ENCODE measurements around the gene ANKRD29. TPM values are rescaled to one million over a fixed set of nuclear protein-coding genes. Genes with fewer than 3 reads are reported as not detected.
"Not testable (repeated sequence)": the region's sequence is repeated elsewhere in the genome, so short reads cannot be mapped to it uniquely, and the experiment has no call there.

ANKRD29 gene
- total and polyA plus RNA-seq, 4 donors, result 8.7 to 29.6 (median 28.1) TPM

DNA sequence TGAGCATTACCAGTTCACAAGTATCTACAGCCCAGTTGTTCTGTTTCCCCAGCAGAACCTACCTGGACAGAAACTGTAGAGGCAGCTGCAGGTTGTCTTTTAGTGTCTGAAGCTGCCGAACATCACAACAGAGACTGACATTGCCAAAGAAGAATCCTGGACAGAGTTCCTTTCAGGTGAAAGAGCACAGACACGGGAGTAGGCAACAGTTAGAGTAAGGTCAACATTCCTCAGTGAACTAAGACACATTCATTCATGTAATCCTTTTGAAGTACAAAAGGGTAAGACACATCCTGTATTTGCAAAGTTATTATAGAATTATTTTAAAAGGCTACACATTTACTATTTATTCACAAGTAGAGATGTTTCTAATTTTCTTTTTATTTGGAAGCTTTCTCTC is 90.7 kb downstream of the ANKRD29 start:
- WGBS (ENCODE audit: insufficient coverage), result 83% methylated on average over 1 of the region's 2 CpGs
- no peak overlapping the region for H3K4me3 ChIP-seq (ENCODE audit: low read depth, low read length)
- no peaks in the 10 kb centered on the region for H3K4me1 ChIP-seq (ENCODE audit: control insufficient read depth, insufficient read depth, low read length)
- no peak overlapping the region for H3K27ac ChIP-seq (ENCODE audit: low read depth, low read length)
- DNase-seq (ENCODE audit: low read depth in 4 of 6, low spot score in 6 of 6), result no peak
- peaks cover 4% of the 10 kb centered on the region for H3K36me3 ChIP-seq (ENCODE audit: control insufficient read depth, insufficient read depth, low read length)
- H3K27me3 ChIP-seq (ENCODE audit: control insufficient read depth, insufficient read depth, low read length), result no peaks in the 10 kb centered on the region
- H3K9me3 ChIP-seq (ENCODE audit: control insufficient read depth, insufficient read depth, low read length), result no peaks in the 10 kb centered on the region

DNA sequence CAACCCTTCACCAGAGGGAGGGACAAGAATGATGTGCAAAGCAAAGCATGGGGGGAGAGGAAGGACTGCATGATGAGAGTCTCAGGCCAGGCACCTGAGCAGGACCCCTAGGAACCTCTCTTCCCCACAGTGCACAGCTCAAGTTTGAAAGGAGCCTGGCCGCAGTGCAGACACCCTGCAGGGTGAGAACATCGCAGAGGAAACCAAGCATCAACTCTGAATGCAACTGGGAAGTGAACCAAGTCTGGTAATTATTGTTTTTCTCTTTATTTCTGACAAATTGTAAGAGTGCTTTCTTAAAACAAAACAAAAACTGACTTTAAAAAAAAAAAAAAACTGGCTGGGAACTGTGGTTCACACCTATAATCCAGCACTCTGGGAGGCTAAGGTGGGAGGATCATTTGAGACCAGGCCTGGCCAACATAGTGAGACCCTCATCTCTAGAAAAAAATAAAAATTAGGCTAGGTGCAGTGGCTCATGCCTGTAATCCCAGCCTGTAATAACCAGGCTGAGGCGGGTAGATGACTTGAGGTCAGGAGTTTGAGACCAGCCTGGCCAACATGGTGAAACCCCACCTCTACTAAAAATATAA is 91.7 kb downstream of the ANKRD29 start:
- Histone ChIP-seq H3K9me3 (ENCODE audit: control insufficient read depth, insufficient read depth, low read length) (no peaks in the 10 kb centered on the region), H3K4me3 (ENCODE audit: low read depth, low read length) (no peak overlapping the region), H3K36me3 (ENCODE audit: control insufficient read depth, insufficient read depth, low read length) (peaks cover 6% of the 10 kb centered on the region), H3K27ac (ENCODE audit: low read depth, low read length) (no peak overlapping the region), H3K4me1 (ENCODE audit: control insufficient read depth, insufficient read depth, low read length) (no peaks in the 10 kb centered on the region), H3K27me3 (ENCODE audit: control insufficient read depth, insufficient read depth, low read length) (no peaks in the 10 kb centered on the region)
- no peak for DNase-seq (ENCODE audit: low read depth in 4 of 6, low spot score in 6 of 6)
- 63% methylated on average over 2 of the region's 3 CpGs for WGBS (ENCODE audit: insufficient coverage)

DNA sequence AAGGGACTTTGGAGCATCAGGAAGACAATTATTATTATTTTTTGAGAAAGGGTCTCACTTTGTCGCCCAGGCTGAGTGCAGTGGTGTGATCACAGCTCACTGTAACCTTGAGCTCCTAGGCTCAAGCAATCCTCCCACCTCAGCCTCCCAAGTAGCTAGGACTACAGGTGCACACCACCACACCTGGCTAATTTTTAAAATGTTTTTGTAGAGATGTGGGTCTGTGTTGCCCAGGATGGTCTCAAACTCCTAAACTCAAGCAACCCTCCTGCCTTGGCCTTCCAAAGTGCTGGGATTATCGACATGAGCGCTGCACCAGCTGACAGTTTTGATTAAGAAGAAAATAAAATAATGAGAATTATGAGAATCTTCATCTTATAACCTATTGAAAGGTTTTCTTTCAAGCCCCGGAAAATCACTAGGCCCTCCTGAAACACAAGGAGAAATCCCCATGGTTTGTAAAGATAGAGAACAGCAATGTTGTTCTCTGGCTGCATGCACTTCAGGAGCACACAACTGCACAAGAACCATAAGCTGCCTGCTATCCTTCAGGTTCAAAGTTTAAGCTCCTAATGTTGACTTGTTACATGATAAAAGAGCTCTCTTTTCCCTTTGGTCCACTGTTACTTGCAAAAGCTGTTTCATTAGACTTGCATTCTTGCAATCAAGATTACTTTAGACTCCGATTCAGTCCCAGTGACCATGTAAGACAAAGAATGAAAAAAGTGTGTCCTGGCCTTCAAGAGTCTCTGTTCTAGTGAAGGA is 93.2 kb downstream of the ANKRD29 start:
- H3K9me3 ChIP-seq (ENCODE audit: control insufficient read depth, insufficient read depth, low read length), result no peaks in the 10 kb centered on the region
- no peak overlapping the region for H3K4me3 ChIP-seq (ENCODE audit: low read depth, low read length)
- H3K27ac ChIP-seq (ENCODE audit: low read depth, low read length), result no peak overlapping the region
- peaks cover 9% of the 10 kb centered on the region for H3K36me3 ChIP-seq (ENCODE audit: control insufficient read depth, insufficient read depth, low read length)
- no peaks in the 10 kb centered on the region for H3K27me3 ChIP-seq (ENCODE audit: control insufficient read depth, insufficient read depth, low read length)
- no peaks in the 10 kb centered on the region for H3K4me1 ChIP-seq (ENCODE audit: control insufficient read depth, insufficient read depth, low read length)
- DNase-seq (ENCODE audit: low read depth in 4 of 6, low spot score in 6 of 6), result no peak
- WGBS (ENCODE audit: insufficient coverage), result 100% methylated on average over 1 of the region's 5 CpGs

DNA sequence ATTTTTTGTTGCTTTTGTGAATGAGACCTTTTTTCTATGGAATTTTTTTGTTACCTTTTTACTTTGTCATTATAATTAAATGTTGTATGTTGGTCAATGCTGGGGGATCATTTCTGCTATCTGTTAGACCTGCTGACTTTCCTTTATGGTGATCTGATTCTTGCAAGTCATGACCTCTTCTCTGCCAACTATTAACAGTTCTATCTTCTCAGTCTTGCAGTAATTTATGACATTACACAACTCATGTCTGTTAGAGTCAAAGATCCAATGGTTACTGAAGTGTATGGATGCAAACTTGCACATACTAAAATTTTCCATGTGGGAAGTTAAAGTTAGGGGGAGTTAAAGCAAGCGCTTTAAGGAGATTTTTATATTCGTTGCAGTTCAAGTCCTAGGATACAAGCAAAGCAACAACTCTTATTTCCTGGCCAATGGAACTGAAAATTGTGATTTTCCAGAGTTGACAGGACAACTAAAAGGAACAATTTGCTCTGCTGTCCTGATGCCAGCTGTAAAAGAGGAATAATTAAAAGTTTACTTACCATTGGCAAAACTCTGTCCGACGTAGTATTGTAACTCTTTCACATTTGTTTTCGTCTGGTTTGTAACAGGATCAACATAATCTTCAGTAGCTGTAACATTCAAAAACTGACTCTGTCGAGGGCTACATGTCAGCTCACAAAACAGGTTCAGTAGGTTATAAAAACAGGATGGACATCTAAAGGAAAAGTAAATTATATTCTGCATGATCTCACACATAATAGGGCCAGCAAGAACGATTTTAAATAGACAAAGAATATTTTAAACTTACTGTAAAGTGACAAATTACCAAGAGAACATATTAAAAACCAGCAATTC is 94.2 kb downstream of the ANKRD29 start:
- peaks cover 15% of the 10 kb centered on the region for H3K36me3 ChIP-seq (ENCODE audit: control insufficient read depth, insufficient read depth, low read length)
- no peaks in the 10 kb centered on the region for H3K9me3 ChIP-seq (ENCODE audit: control insufficient read depth, insufficient read depth, low read length)
- WGBS (ENCODE audit: insufficient coverage), result 100% methylated on average over 2 of the region's 7 CpGs
- H3K27me3 ChIP-seq (ENCODE audit: control insufficient read depth, insufficient read depth, low read length), result no peaks in the 10 kb centered on the region
- no peak overlapping the region for H3K27ac ChIP-seq (ENCODE audit: low read depth, low read length)
- DNase-seq (ENCODE audit: low read depth in 4 of 6, low spot score in 6 of 6), result no peak
- no peaks in the 10 kb centered on the region for H3K4me1 ChIP-seq (ENCODE audit: control insufficient read depth, insufficient read depth, low read length)
- H3K4me3 ChIP-seq (ENCODE audit: low read depth, low read length), result no peak overlapping the region

DNA sequence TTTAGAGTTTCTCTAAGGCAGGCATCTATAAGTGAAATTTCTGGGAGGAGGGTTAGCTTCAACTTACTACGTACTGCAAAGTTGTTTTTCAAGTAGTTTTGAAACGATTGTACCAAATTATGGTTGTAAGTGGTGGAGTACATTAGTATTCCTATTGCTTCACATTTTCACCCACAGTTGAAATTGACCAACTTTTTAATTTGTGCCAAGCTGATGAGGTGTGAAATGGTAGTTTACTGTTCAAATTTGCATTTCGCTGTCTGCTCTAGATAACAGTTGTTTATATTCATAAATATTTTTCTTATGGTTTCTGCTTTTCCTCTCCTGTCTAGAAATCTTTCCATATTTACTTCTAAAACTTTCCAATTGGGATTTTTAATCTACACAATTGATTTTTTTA is 95.0 kb downstream of the ANKRD29 start:
- no peak for DNase-seq (ENCODE audit: low read depth in 4 of 6, low spot score in 6 of 6)
- H3K4me1 ChIP-seq (ENCODE audit: control insufficient read depth, insufficient read depth, low read length), result no peaks in the 10 kb centered on the region
- no peaks in the 10 kb centered on the region for H3K9me3 ChIP-seq (ENCODE audit: control insufficient read depth, insufficient read depth, low read length)
- WGBS (ENCODE audit: insufficient coverage), result no CpG with 5 or more reads among the region's 3 CpGs
- H3K36me3 ChIP-seq (ENCODE audit: control insufficient read depth, insufficient read depth, low read length), result peaks cover 18% of the 10 kb centered on the region
- H3K27me3 ChIP-seq (ENCODE audit: control insufficient read depth, insufficient read depth, low read length), result no peaks in the 10 kb centered on the region
- no peak overlapping the region for H3K4me3 ChIP-seq (ENCODE audit: low read depth, low read length)
- H3K27ac ChIP-seq (ENCODE audit: low read depth, low read length), result no peak overlapping the region

DNA sequence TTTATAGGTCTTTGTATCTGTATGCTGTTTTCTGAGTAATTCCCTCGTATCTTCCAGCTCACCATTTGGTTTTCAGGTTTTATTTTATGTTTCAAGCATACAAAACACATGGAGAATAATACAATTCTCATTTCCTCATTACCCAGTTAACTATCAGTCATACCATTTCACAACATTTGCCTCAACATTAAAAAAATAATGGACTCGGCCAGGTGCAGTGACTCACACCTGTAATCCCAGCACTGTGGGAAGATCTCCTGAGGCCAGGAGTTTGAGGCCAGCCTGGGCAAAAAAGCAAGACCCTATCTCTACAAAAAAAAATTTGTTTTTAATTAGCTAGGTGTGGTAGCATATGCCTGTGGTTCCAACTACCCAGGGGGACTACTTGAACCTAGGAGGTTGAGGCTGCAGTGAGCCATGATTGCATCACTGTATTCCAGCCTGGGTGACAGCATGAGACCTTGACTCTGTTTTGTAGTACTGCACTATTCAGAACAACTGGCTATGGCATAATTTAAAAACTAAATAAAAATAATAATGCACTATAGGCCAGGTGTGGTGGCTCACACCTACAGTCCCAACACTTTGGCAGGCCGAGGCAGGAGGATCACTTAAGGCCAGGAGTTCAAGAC is 96.7 kb downstream of the ANKRD29 start:
- Histone ChIP-seq H3K9me3 (ENCODE audit: control insufficient read depth, insufficient read depth, low read length) (no peaks in the 10 kb centered on the region), H3K4me1 (ENCODE audit: control insufficient read depth, insufficient read depth, low read length) (no peaks in the 10 kb centered on the region), H3K4me3 (ENCODE audit: low read depth, low read length) (no peak overlapping the region), H3K27ac (ENCODE audit: low read depth, low read length) (no peak overlapping the region), H3K27me3 (ENCODE audit: control insufficient read depth, insufficient read depth, low read length) (no peaks in the 10 kb centered on the region), H3K36me3 (ENCODE audit: control insufficient read depth, insufficient read depth, low read length) (peaks cover 27% of the 10 kb centered on the region)
- 67% methylated on average over 2 of the region's 3 CpGs for WGBS (ENCODE audit: insufficient coverage)
- no peak for DNase-seq (ENCODE audit: low read depth in 4 of 6, low spot score in 6 of 6)

DNA sequence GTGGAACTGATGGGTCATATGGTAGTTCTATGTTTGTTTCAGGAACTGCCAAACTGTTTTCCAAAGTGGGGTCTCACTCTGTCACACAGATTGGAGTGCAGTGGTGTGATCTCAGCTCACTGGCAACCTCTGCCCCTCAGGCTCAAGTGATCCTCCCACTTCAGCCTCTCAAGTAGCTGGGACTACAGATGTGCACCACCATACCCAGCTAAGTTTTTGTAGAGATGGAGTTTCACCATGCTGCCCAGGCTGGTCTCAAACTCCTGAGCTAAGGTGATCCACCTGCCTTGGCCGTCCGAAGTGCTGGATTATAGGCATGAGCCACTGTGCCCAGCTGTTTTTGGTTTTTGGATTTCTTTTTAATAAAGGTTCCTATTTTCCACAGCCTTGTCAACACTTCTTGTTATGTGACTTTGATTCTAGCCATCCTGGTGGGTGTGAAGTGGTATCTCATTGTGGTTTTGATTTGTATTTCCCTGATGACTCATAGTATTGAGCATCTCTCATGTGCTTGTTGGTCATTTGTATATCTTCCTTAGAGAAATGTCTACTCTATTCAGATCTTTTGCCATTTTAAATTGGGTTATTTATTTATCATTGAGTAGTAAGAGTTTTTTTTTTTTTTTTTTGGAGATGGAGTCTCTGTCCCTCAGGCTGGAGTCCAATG is 99.2 kb downstream of the ANKRD29 start:
- no peak overlapping the region for H3K4me3 ChIP-seq (ENCODE audit: low read depth, low read length)
- no peaks in the 10 kb centered on the region for H3K27me3 ChIP-seq (ENCODE audit: control insufficient read depth, insufficient read depth, low read length)
- no peaks in the 10 kb centered on the region for H3K9me3 ChIP-seq (ENCODE audit: control insufficient read depth, insufficient read depth, low read length)
- peaks cover 41% of the 10 kb centered on the region for H3K36me3 ChIP-seq (ENCODE audit: control insufficient read depth, insufficient read depth, low read length)
- H3K4me1 ChIP-seq (ENCODE audit: control insufficient read depth, insufficient read depth, low read length), result no peaks in the 10 kb centered on the region
- H3K27ac ChIP-seq (ENCODE audit: low read depth, low read length), result no peak overlapping the region
- no CpG with 5 or more reads among the region's 2 CpGs for WGBS (ENCODE audit: insufficient coverage)
- no peak for DNase-seq (ENCODE audit: low read depth in 4 of 6, low spot score in 6 of 6)

DNA sequence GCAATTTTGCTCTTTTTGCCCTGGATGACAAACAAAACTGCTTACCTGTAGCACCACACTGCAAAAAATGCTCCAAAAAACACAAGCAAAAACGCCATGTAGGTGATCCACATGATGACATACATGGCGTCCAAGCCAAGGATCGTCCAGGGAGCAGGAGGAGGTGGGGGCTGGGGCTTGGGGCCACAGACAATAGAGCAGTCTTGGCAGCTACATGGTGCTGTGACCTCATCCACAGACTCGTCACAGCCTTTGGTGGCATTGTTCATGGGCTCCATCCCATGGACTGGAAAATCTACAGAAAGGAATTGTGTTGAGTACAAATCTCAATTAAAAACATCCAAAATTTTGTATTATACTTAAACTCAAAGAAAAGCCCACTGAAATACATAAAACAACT is 102.5 kb downstream of the ANKRD29 start:
- no peaks in the 10 kb centered on the region for H3K4me1 ChIP-seq (ENCODE audit: control insufficient read depth, insufficient read depth, low read length)
- 78% methylated on average over 2 of the region's 4 CpGs for WGBS (ENCODE audit: insufficient coverage)
- peaks cover 52% of the 10 kb centered on the region for H3K36me3 ChIP-seq (ENCODE audit: control insufficient read depth, insufficient read depth, low read length)
- DNase-seq (ENCODE audit: low read depth in 4 of 6, low spot score in 6 of 6), result no peak
- H3K4me3 ChIP-seq (ENCODE audit: low read depth, low read length), result no peak overlapping the region
- no peaks in the 10 kb centered on the region for H3K9me3 ChIP-seq (ENCODE audit: control insufficient read depth, insufficient read depth, low read length)
- H3K27ac ChIP-seq (ENCODE audit: low read depth, low read length), result no peak overlapping the region
- no peaks in the 10 kb centered on the region for H3K27me3 ChIP-seq (ENCODE audit: control insufficient read depth, insufficient read depth, low read length)

DNA sequence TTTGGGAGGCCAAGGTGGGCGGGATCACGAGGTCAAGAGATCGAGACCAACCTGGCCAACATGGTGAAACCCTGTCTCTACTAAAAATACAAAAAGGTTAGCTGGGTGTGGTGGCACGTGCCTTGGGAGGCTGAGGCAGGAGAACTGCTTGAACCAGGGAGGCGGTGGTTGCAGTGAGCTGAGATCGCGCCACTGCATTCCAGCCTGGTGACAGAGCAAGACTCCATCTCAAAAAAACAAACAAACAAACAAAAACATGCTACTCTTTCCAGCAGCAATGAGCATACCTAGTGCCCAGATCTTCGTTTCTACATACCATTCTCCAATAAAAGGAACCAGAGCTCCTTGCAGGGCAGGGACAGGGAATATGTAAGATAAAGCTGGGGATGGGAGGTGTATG is 105.2 kb downstream of the ANKRD29 start:
- not testable (repeated sequence) for H3K27me3 ChIP-seq (ENCODE audit: control insufficient read depth, insufficient read depth, low read length); H3K4me1 ChIP-seq (ENCODE audit: control insufficient read depth, insufficient read depth, low read length); DNase-seq (ENCODE audit: low read depth in 4 of 6, low spot score in 6 of 6); H3K4me3 ChIP-seq (ENCODE audit: low read depth, low read length); H3K9me3 ChIP-seq (ENCODE audit: control insufficient read depth, insufficient read depth, low read length); H3K27ac ChIP-seq (ENCODE audit: low read depth, low read length)
- H3K36me3 ChIP-seq (ENCODE audit: control insufficient read depth, insufficient read depth, low read length), result peaks cover 62% of the 10 kb centered on the region
- WGBS (ENCODE audit: insufficient coverage), result 100% methylated on average over 3 of the region's 8 CpGs
